ENCODE results near the gene DSCAM.

DNA sequence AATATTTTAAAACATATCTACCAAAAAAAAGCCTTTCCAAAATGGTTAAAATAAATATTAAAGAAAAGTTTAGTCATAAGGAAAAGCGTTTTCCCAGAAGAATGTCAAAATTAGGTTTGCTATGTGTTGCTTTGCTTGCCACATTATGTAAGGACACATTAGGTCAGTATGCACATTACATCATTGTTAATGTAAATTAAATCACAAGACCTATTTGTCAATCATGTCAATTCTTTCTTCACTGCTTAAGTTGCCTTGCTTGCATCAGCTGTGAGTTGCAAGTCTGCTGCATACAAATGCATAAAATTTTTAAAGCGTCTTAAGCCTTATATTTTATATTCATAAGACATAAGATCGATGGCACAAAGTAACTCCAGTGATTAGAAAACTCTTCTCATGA, 530.9 kb downstream of the DSCAM start:
- TF ChIP-seq POLR2A (IDR thresholded peaks at IDR 0.05; ENCODE audit: low read depth, low read length) (no peak), POLR2AphosphoS5 (IDR thresholded peaks at IDR 0.05; ENCODE audit: low read depth, low read length) (no peak), TAF1 (IDR thresholded peaks at IDR 0.05; ENCODE audit: borderline replicate concordance, low read depth, low read length) (no peak)
